HepG2 (cell line): ENCODE results near the gene FOSL2. TPM values are rescaled to one million over a fixed set of nuclear protein-coding genes. Genes with fewer than 3 reads are reported as not detected.
A peak's percentile ranks its signal among the peaks of the same experiment; 100 is the strongest.

Source experiments
- ATAC-seq: fragments of 200-7000 bp; cut with Tn5 transposase; 3 replicates; pipeline ENCODE4 v1.9.1; 2020; ENCODE audit warnings: mild to moderate bottlenecking, moderate library complexity
- BruUV-seq: library from RNA; stranded (reverse); fragments of 400-500 nt; replicated peaks from 2 replicates; lab custom pipeline; 2021; lab: Mats Ljungman, UMichigan
- CTCF ChIA-PET: fragments of 300-600 bp; formaldehyde crosslinking; extraction: SDS; loops from one replicate; lab custom pipeline; 2021; ENCODE audit warnings: low total read pairs, inconsistent platforms, low intra/inter-chr PET ratio; lab: Yijun Ruan, JAX
- POLR2A ChIA-PET: fragments of 350-600 bp; sonication (Branson Sonifier 250); formaldehyde crosslinking; loops from one replicate; lab custom pipeline; 2020; ENCODE audit warnings: antibody characterized with exemption, inconsistent platforms; lab: Yijun Ruan, JAX
- DNase-seq: peaks from one replicate; pipeline ENCODE4 v3.0.0-alpha.2; 2015; ENCODE audit warnings: low spot score
- FAIRE-seq: peaks from 3 replicates; lab custom pipeline; 2011; peaks lifted over from hg19 to GRCh38; lab: Jason Lieb, UNC
- H2AFZ ChIP-seq: one replicate; pipeline ENCODE4 v1.6.1; 2011; ENCODE audit warnings: low read length, inconsistent platforms
- H3K27ac ChIP-seq: fragments of 300-600 bp; 3 replicates; pipeline ENCODE4 v1.8.0; 2011; ENCODE audit warnings: mixed run types, mild to moderate bottlenecking, mixed read lengths, low read length, inconsistent platforms; ENCODE audit not compliant: insufficient read depth; ENCODE audit errors: extremely low read length
- H3K27me3 ChIP-seq, 2 experiments: fragments of 200-600 bp in 1 of 2; 2 replicates in 1 of 2; 3 replicates in 1 of 2; pipeline versions ENCODE4 v1.6.0 to v1.8.0; 2011; ENCODE audit warnings: low read length in 2 of 2, mild to moderate bottlenecking in 2 of 2, moderate library complexity in 2 of 2, inconsistent platforms in 1 of 2; ENCODE audit not compliant: insufficient read depth in 2 of 2, control insufficient read depth in 1 of 2
- H3K36me3 ChIP-seq, 2 experiments: fragments of 200-600 bp in 1 of 2; replicated peaks in 1 of 2; 2 replicates in 1 of 2; 3 replicates in 1 of 2; pipeline versions ENCODE4 v1.5.1 to v1.8.0; 2011; ENCODE audit warnings: low read length in 2 of 2, inconsistent platforms in 1 of 2; ENCODE audit not compliant: insufficient read depth in 2 of 2, control insufficient read depth in 1 of 2
- H3K4me1 ChIP-seq: 2 replicates; pipeline ENCODE4 v1.5.1; 2012; ENCODE audit warnings: low read length, inconsistent platforms; ENCODE audit not compliant: insufficient read depth
- H3K4me2 ChIP-seq: 2 replicates; pipeline ENCODE4 v1.6.0; 2011; ENCODE audit warnings: low read depth, low read length, inconsistent platforms
- H3K4me3 ChIP-seq, 3 experiments: fragments of 200-600 bp in 1 of 3; sonication (generic), shearing (Covaris generic) in 1 of 3; replicated peaks in 1 of 3; 2 replicates each; pipeline ENCODE4 v1.5.1; 2011 to 2016; ENCODE audit warnings: low read length in 3 of 3, inconsistent platforms in 2 of 3, low read depth in 2 of 3, mild to moderate bottlenecking in 2 of 3, control low read depth in 1 of 3, mixed read lengths in 1 of 3; ENCODE audit not compliant: insufficient read depth in 1 of 3
- H3K79me2 ChIP-seq: one replicate; pipeline ENCODE4 v1.6.1; 2011; ENCODE audit warnings: low read length, inconsistent platforms; ENCODE audit not compliant: insufficient read depth
- H3K9ac ChIP-seq: 2 replicates; pipeline ENCODE4 v1.6.0; 2011; ENCODE audit warnings: mild to moderate bottlenecking, low read depth, low read length, inconsistent platforms; ENCODE audit not compliant: insufficient read depth
- H3K9me3 ChIP-seq: 2 replicates; pipeline ENCODE4 v1.5.1; 2012; ENCODE audit warnings: mild to moderate bottlenecking, low read length
- H4K20me1 ChIP-seq: 2 replicates; pipeline ENCODE4 v1.6.0; 2011; ENCODE audit warnings: inconsistent platforms, mild to moderate bottlenecking, low read length, moderate library complexity; ENCODE audit not compliant: insufficient read depth
- KMT2B ChIP-seq: IDR thresholded peaks from 2 replicates; pipeline ENCODE4 v1.6.1; 2016; ENCODE audit warnings: missing genetic modification reagents, missing compliant biosample characterization
- MIER3 ChIP-seq: IDR thresholded peaks from 2 replicates; pipeline ENCODE4 v1.6.1; 2016; ENCODE audit warnings: missing compliant biosample characterization, borderline replicate concordance
- MXD4 ChIP-seq: IDR thresholded peaks from 2 replicates; pipeline ENCODE4 v1.6.1; 2016; ENCODE audit warnings: mild to moderate bottlenecking, missing biosample characterization, missing genetic modification reagents
- NPAS2 ChIP-seq: sonication (generic); formaldehyde crosslinking; IDR thresholded peaks from 2 replicates; pipeline ENCODE4 v1.8.0; 2022; ENCODE audit warnings: mild to moderate bottlenecking, missing genetic modification reagents, borderline replicate concordance
- PHF21A ChIP-seq: sonication (generic); formaldehyde crosslinking; IDR thresholded peaks from 2 replicates; pipeline ENCODE4 v1.5.0; 2020; ENCODE audit warnings: mild to moderate bottlenecking, missing genetic modification reagents
- PHF5A ChIP-seq: IDR thresholded peaks from one replicate; pipeline ENCODE4 v1.6.1; 2018; ENCODE audit warnings: low read depth, missing genetic modification reagents; ENCODE audit not compliant: unreplicated experiment
- SOX6 ChIP-seq, 2 experiments: fragments of 450-650 bp in 1 of 2; sonication (generic) in 1 of 2; formaldehyde crosslinking in 1 of 2; IDR thresholded peaks; 2 replicates each; pipeline versions ENCODE4 v1.4.0 to v1.6.1; 2017 to 2020; ENCODE audit warnings: antibody characterized with exemption in 1 of 2, mild to moderate bottlenecking in 1 of 2, missing genetic modification reagents in 1 of 2
- ZKSCAN8 ChIP-seq: IDR thresholded peaks from 2 replicates; pipeline ENCODE4 v1.6.1; 2016; ENCODE audit warnings: borderline replicate concordance, missing genetic modification reagents, missing compliant biosample characterization
- ZNF589 ChIP-seq: sonication (generic); formaldehyde crosslinking; conservative IDR thresholded peaks from 2 replicates; pipeline ENCODE4 v1.8.0; 2022; ENCODE audit warnings: mild to moderate bottlenecking, moderate library complexity, missing genetic modification reagents
- ZNF780A ChIP-seq: sonication (generic); formaldehyde crosslinking; IDR thresholded peaks from 2 replicates; pipeline ENCODE4 v1.8.0; 2022; ENCODE audit warnings: mild to moderate bottlenecking, missing genetic modification reagents, moderate library complexity
- WGBS: methylation state at CpG from one replicate; pipeline ENCODE4 v1.1.6; 2017; ENCODE audit warnings: low lambda C conversion rate; 5-methylcytosine and 5-hydroxymethylcytosine counted together
- in situ Hi-C: cut with HindIII; loops from 2 replicates; pipeline ENCODE4 v1.10.0; 2017; ENCODE audit warnings: low pct_unique_long_range_greater_than_20kb; ENCODE audit not compliant: extremely low pct_ligation_motif_present
- intact Hi-C: fragments of 100-400 bp; cut with micrococcal nuclease; formaldehyde crosslinking; loops from one replicate; pipeline ENCODE4 v1.10.0; 2022; ENCODE audit not compliant: unreplicated experiment
- polyA plus RNA-seq, 8 experiments: library from polyadenylated mRNA; depleted of rRNA in 3 of 8; stranded (reverse) in 7 of 8; unstranded in 1 of 8; fragments of >200 nt; fragmentation: Illumina TruSeq in 4 of 8; extraction: Trizol in 4 of 8; gene quantifications; 2 replicates each; pipeline versions ENCODE4 v1.2.1 to v1.2.3, GENCODE V29; 2011 to 2016; ENCODE audit warnings: low read depth in 4 of 8, missing spikeins in 1 of 8, mixed read lengths in 1 of 8; ENCODE audit not compliant: insufficient read depth in 1 of 8
- total RNA-seq, 5 experiments: library from RNA; depleted of rRNA; stranded (reverse); fragments of >200 nt; fragmentation: Illumina TruSeq; extraction: Trizol; gene quantifications; 2 replicates each; pipeline ENCODE4 v1.2.3, GENCODE V29; 2016; ENCODE audit warnings: low read depth in 1 of 5
- TF ChIP-seq, protein P1 (sequence below): sonication (generic); formaldehyde crosslinking; IDR thresholded peaks from 2 replicates; pipeline ENCODE4 v1.9.0; 2022; ENCODE audit warnings: missing genetic modification reagents, mild to moderate bottlenecking, borderline replicate concordance
- TF ChIP-seq, protein P2 (sequence below): sonication (generic); formaldehyde crosslinking; IDR thresholded peaks from 2 replicates; pipeline ENCODE4 v1.4.0; 2020; ENCODE audit warnings: missing genetic modification reagents
- TF ChIP-seq, protein P3 (sequence below): sonication (generic); formaldehyde crosslinking; IDR thresholded peaks from 2 replicates; pipeline ENCODE4 v1.5.1; 2020; ENCODE audit warnings: mild to moderate bottlenecking, missing genetic modification reagents, moderate library complexity

The FOSL2 gene
- total and polyA plus RNA-seq, 2 of the 13 experiments (the other 11 are each of a cell fraction or from before 2014, with no cell fraction given) = 3.4 to 18.1 TPM

DNA sequence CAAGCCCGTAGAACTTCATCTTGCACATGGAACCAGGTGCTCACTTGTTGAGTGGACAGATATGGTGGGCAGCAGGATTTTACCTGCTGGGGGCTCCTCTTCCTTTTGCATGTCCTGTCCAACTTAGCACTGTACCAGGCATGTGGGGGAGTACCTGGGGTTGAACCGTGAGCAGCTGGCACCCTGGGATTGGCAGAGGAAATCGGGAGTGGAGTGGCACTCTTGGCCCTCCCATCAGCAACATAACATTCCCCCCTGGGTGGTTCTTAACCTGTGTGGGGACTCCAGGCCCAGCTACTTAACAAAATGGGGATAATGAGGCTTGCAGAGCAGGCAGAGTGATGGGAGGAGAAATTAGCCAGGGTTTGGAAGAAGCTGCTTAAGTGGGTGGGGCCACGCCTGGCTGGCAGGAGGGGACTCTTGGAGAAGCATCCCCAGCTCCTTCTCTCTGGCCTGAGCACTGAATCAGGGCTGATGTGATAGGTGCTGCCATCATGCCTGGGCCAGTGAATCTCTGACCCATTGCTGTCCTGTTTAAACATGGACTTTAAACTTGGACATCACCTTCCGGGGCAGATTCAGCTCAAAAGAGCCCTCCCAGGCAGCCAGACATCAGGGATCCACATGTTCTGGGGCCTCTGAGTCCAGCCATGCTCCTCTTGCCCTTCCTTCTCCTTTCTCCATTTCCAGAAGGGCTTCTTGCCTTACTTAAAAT, 15.5 kb downstream of the FOSL2 start (continued):
- TF ChIP-seq ZNF589 (CRISPR knock-in tag) = no peak

DNA sequence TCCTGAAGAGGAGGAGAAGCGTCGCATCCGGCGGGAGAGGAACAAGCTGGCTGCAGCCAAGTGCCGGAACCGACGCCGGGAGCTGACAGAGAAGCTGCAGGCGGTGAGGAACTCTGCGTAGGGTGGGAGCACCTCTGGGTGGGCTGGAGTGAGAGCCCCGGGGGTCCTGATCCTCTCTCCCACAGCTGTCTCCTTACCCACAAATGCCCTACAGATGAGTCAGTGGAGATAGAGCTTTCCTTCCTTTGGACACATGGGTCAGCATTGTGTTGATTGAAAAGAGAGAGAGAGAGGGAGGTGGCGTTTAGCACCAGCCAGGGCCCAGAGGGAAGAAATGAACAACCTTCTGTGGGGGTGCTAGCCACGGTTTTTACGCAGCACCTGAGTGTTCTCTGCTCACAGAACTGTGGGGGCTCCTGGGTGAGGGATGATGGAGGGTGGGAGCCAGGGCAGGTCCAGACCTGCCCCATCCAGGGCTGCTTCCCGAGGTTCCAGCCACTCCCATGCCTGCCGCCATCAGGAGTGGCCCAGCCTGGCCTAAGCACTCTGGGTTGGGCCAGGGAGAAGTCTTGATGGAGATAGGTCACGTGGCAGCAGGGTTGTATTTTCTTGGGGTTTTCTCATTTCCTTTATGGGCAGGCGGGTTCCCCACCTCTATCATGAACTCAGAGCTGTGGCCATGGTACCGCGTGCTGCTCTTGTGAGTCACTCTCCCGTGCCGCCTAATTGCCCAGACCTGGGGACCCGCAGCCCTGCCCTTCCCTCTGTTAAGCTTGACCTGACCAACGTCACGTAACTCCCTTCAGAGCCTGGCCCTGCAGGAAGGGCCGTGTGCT, 16.3 kb downstream of the FOSL2 start:
- H3K4me3 ChIP-seq = no peak overlapping the region
- H3K36me3 ChIP-seq = peaks cover 77 to 92% of the 10 kb centered on the region in 2 experiments
- ChIA-PET CTCF (no interaction called here), POLR2A (interaction anchor here (0.9 to 2.4 kb wide), 8 partner anchors 9 to 745 kb away, joined by 3 to 11 read pairs (median 5); partner anchors contain the start of genes FOSL2, SLC4A1AP and SUPT7L)
- intact Hi-C loops (no loop called here), in situ Hi-C loops (loop anchor here (10.0 kb wide), 1 partner anchor 524 kb away; no protein-coding TSS in a partner anchor)
- peaks cover 2% of the 10 kb centered on the region for H3K79me2 ChIP-seq
- no peaks in the 10 kb centered on the region for H3K9me3 ChIP-seq
- H3K27me3 ChIP-seq = no peaks in the 10 kb centered on the region
- peaks cover 44% of the 10 kb centered on the region for H3K4me1 ChIP-seq
- peaks cover 57% of the 10 kb centered on the region; the same call in 1 of the 2 replicates for H4K20me1 ChIP-seq
- DNase-seq (no peak), FAIRE-seq (no peak), ATAC-seq (no peak)
- H3K9ac ChIP-seq = no peak overlapping the region
- no peak overlapping the region for H3K4me2 ChIP-seq
- 97% methylated on average over 26 of the region's 26 CpGs for WGBS
- H2AFZ ChIP-seq = no peak overlapping the region
- peak overlapping the region; percentile 42 for H3K27ac ChIP-seq
- no TSS peak for BruUV-seq
- TF ChIP-seq, protein P1, sequence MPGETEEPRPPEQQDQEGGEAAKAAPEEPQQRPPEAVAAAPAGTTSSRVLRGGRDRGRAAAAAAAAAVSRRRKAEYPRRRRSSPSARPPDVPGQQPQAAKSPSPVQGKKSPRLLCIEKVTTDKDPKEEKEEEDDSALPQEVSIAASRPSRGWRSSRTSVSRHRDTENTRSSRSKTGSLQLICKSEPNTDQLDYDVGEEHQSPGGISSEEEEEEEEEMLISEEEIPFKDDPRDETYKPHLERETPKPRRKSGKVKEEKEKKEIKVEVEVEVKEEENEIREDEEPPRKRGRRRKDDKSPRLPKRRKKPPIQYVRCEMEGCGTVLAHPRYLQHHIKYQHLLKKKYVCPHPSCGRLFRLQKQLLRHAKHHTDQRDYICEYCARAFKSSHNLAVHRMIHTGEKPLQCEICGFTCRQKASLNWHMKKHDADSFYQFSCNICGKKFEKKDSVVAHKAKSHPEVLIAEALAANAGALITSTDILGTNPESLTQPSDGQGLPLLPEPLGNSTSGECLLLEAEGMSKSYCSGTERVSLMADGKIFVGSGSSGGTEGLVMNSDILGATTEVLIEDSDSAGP = 0 out of 2 replicates have a peak, but pooled peaks have one; percentile 11
- TF ChIP-seq MXD4 (CRISPR knock-in tag) (no peak), KMT2B (no peak), NPAS2 (CRISPR knock-in tag) (no peak), SOX6 (IDR thresholded peaks at IDR 0.05) (no peak), SOX6 (CRISPR knock-in tag; IDR thresholded peaks at IDR 0.05) (0 out of 2 replicates have a peak, but pooled peaks have one; percentile 3), PHF21A (no peak), ZNF780A (CRISPR knock-in tag) (no peak), PHF5A (CRISPR knock-in tag) (no peak), MIER3 (CRISPR knock-in tag) (no peak), ZKSCAN8 (CRISPR knock-in tag) (no peak)
- TF ChIP-seq, protein P2, sequence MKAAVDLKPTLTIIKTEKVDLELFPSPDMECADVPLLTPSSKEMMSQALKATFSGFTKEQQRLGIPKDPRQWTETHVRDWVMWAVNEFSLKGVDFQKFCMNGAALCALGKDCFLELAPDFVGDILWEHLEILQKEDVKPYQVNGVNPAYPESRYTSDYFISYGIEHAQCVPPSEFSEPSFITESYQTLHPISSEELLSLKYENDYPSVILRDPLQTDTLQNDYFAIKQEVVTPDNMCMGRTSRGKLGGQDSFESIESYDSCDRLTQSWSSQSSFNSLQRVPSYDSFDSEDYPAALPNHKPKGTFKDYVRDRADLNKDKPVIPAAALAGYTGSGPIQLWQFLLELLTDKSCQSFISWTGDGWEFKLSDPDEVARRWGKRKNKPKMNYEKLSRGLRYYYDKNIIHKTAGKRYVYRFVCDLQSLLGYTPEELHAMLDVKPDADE = no peak
- TF ChIP-seq, protein P3, sequence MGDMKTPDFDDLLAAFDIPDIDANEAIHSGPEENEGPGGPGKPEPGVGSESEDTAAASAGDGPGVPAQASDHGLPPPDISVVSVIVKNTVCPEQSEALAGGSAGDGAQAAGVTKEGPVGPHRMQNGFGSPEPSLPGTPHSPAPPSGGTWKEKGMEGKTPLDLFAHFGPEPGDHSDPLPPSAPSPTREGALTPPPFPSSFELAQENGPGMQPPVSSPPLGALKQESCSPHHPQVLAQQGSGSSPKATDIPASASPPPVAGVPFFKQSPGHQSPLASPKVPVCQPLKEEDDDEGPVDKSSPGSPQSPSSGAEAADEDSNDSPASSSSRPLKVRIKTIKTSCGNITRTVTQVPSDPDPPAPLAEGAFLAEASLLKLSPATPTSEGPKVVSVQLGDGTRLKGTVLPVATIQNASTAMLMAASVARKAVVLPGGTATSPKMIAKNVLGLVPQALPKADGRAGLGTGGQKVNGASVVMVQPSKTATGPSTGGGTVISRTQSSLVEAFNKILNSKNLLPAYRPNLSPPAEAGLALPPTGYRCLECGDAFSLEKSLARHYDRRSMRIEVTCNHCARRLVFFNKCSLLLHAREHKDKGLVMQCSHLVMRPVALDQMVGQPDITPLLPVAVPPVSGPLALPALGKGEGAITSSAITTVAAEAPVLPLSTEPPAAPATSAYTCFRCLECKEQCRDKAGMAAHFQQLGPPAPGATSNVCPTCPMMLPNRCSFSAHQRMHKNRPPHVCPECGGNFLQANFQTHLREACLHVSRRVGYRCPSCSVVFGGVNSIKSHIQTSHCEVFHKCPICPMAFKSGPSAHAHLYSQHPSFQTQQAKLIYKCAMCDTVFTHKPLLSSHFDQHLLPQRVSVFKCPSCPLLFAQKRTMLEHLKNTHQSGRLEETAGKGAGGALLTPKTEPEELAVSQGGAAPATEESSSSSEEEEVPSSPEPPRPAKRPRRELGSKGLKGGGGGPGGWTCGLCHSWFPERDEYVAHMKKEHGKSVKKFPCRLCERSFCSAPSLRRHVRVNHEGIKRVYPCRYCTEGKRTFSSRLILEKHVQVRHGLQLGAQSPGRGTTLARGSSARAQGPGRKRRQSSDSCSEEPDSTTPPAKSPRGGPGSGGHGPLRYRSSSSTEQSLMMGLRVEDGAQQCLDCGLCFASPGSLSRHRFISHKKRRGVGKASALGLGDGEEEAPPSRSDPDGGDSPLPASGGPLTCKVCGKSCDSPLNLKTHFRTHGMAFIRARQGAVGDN (CRISPR knock-in tag) = peak; percentile 59; the same call in 1 of the 2 replicates
